Psoas muscle (tissue), 8 donors: ENCODE results near the gene SRRM5. TPM values are rescaled to one million over a fixed set of nuclear protein-coding genes. Genes with fewer than 3 reads are reported as not detected.

Source experiments
- ATAC-seq, 4 donors: fragments of 200-7000 bp; cut with Tn5 transposase; one replicate each; pipeline ENCODE4 v1.9.1; 2020; ENCODE audit warnings: moderate library complexity in 3 of 4, mild to moderate bottlenecking in 2 of 4
- DNase-seq, 2 donors: peaks; one replicate each; pipeline ENCODE4 v3.0.0-alpha.2; 2020
- H3K27ac ChIP-seq: fragments of 200-600 bp; one replicate; pipeline ENCODE4 v1.8.0; 2022
- H3K27me3 ChIP-seq, 3 donors: fragments of 200-600 bp in 1 of 3; one replicate each; pipeline versions ENCODE4 v1.6.1 to v1.8.0; 2013 to 2022; ENCODE audit warnings: low read length in 2 of 3, mild to moderate bottlenecking in 2 of 3, moderate library complexity in 1 of 3; ENCODE audit not compliant: insufficient read depth in 3 of 3
- H3K36me3 ChIP-seq, 2 donors: fragments of 200-600 bp in 1 of 2; one replicate each; pipeline versions ENCODE4 v1.6.1 to v1.8.0; 2013 to 2022; ENCODE audit warnings: low read depth in 1 of 2, mild to moderate bottlenecking in 1 of 2, moderate library complexity in 1 of 2; ENCODE audit not compliant: insufficient read depth in 1 of 2
- H3K4me1 ChIP-seq: fragments of 200-600 bp; one replicate; pipeline ENCODE4 v1.8.0; 2022
- H3K4me3 ChIP-seq: fragments of 200-600 bp; one replicate; pipeline ENCODE4 v1.8.0; 2022; ENCODE audit warnings: mild to moderate bottlenecking
- H3K9me3 ChIP-seq: fragments of 200-600 bp; one replicate; pipeline ENCODE4 v1.8.0; 2022
- WGBS, 3 donors: extraction: QIAGEN DNeasy Blood & Tissue Kit; methylation state at CpG; one replicate each; pipeline versions ENCODE4 v1.1.6 to v1.1.7; 2013; 5-methylcytosine and 5-hydroxymethylcytosine counted together
- intact Hi-C, 2 donors: fragments of 100-400 bp; cut with DNase I; formaldehyde crosslinking; loops; one replicate each; pipeline versions ENCODE4 v1.11.0 to v1.14.2; 2022
- polyA plus RNA-seq, 3 donors: library from polyadenylated mRNA; stranded (reverse); fragments of 200-250 nt; gene quantifications; one replicate each; pipeline ENCODE4 v1.2.3, GENCODE V29; 2013
- total RNA-seq, 4 donors: library from RNA; stranded (reverse); fragmentation: NEBNext Ultra II Directional in 2 of 4; extraction: Animal tissue kit (Norgen Biotek cat#: 25700) in 2 of 4; gene quantifications; one replicate each; pipeline versions ENCODE4 v1.2.1 to v1.2.4, GENCODE V29; 2021 to 2023
- TF ChIP-seq, protein P1 (sequence below): fragments of 200-600 bp; IDR thresholded peaks from one replicate; pipeline ENCODE4 v1.8.0; 2022; ENCODE audit warnings: antibody characterized with exemption
- donor health status: healthy with polysubstance abuse.
- donor health status: DM: no; HTN: no; CAD: no; lungs with moderate emphysema.
- donor health status: Bipolar disorder and iron deficiency.
- donor health status: healthy.
- donor health status: DM: yes; HTN: yes; CAD: no.
- donor health status: DM: no; HTN: no; CAD: no.
- donor health status: DM: no; HTN: no; CAD: no.
- donor health status: DM: yes; HTN: yes; CAD: no.

Gene SRRM5
- total and polyA plus RNA-seq, 7 donors: 0.10 to 1.1 (median 0.27) TPM; not detected in 1

DNA sequence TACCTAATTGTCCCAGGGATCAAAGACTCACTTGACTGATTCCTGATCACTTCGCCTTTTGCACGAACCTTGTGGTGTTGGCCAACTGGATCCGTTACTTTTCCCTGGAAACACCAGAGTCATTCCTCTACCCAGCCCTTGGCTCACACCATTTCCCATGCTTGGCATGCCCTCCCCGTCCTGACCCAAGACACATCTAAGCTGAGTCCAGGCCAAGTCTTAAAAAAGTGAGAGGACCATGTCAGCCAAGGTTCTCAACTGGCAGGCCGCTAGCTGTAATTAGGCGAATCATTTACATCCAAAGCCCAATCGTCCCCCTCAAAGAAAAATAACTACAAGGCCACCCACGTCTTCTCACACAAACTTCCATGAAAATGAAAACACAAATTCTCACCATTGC is 46.6 kb downstream of the SRRM5 start:
- 85 to 90% (median 87%) methylated on average over 8 of the region's 8 CpGs for WGBS, 3 donors
- DNase-seq: no peak

DNA sequence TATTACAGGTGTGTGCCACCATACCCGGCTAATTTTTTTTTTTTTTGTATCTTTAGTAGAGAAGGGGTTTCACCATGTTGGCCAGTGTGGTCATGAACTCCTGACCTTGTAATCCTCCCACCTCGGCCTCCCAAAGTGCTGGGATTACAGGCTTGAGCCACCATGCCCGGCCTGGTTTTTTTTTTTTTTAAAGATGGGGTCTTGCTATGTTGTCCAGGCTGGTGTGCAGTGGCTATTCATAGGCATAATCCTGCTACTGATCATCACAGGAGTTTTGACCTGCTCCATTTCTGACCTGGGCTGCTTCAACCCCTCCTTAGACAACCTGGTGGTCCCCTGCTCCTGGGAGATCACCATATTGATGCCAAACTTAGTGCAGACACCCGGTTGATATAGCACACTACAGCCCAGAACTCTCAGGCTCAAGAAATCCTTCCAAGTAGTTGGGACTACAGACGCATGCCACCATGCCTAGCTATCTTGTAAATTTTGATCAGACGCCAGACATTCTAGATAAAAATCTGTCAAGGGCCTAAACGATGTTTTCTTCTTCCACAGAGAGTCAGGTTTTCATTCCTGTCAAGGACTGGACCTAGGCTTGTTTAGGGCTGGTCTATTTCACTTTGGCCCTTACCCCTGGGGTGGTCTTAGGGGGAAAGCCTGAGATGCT is 48.5 kb downstream of the SRRM5 start:
- Histone ChIP-seq H3K9me3 (peaks cover 6% of the 10 kb centered on the region), H3K27ac (no peak overlapping the region), H3K36me3 (no peaks in the 10 kb centered on the region), H3K4me3 (no peak overlapping the region), H3K27me3 (no peaks in the 10 kb centered on the region), H3K4me1 (no peaks in the 10 kb centered on the region)
- DNase-seq (no peak), ATAC-seq (no peak)
- WGBS, 3 donors: 82 to 94% (median 92%) methylated on average over 7 of the region's 7 CpGs
- intact Hi-C loops: no loop called here
- TF ChIP-seq, protein P1, sequence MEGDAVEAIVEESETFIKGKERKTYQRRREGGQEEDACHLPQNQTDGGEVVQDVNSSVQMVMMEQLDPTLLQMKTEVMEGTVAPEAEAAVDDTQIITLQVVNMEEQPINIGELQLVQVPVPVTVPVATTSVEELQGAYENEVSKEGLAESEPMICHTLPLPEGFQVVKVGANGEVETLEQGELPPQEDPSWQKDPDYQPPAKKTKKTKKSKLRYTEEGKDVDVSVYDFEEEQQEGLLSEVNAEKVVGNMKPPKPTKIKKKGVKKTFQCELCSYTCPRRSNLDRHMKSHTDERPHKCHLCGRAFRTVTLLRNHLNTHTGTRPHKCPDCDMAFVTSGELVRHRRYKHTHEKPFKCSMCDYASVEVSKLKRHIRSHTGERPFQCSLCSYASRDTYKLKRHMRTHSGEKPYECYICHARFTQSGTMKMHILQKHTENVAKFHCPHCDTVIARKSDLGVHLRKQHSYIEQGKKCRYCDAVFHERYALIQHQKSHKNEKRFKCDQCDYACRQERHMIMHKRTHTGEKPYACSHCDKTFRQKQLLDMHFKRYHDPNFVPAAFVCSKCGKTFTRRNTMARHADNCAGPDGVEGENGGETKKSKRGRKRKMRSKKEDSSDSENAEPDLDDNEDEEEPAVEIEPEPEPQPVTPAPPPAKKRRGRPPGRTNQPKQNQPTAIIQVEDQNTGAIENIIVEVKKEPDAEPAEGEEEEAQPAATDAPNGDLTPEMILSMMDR: no peak

More for the DNA sequence above, 46.6 kb downstream of the SRRM5 start:
- no peaks in the 10 kb centered on the region for H3K4me1 ChIP-seq
- intact Hi-C loops: loop anchor here (10.0 kb wide), 1 partner anchor 214 kb away; no protein-coding TSS in a partner anchor
- H3K36me3 ChIP-seq: no peaks in the 10 kb centered on the region
- peaks cover 6% of the 10 kb centered on the region for H3K9me3 ChIP-seq
- ATAC-seq: no peak
- no peak overlapping the region for H3K27ac ChIP-seq
- TF ChIP-seq, protein P1: no peak
- no peak overlapping the region for H3K4me3 ChIP-seq
- H3K27me3 ChIP-seq: no peaks in the 10 kb centered on the region

DNA sequence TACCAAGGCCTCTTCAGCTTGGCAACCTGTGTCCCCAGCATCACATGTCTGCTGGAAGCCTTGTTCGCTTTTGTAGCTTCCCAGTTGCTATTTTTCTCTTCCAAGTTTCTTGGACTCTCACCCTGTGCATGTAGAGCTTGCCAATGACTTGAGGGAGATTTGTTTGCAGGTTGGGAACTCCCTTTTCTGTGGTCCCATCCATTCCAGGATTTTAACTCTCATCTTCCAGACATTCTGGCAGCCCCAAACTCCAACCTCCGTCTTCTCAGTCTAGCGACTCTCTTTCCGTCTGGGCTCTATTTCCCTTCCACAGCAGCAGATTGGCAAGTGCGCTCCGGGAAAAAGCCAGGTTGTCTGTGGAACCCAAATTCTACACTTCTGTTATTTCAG is 49.1 kb downstream of the SRRM5 start:
- no peak for DNase-seq
- H3K27ac ChIP-seq: no peak overlapping the region
- ATAC-seq: no peak
- intact Hi-C loops: no loop called here
- TF ChIP-seq, protein P1: no peak
- no peaks in the 10 kb centered on the region for H3K36me3 ChIP-seq
- H3K9me3 ChIP-seq: peaks cover 6% of the 10 kb centered on the region
- H3K4me1 ChIP-seq: no peaks in the 10 kb centered on the region
- peaks cover 0 to 3% (median 0%) of the 10 kb centered on the region in 3 donors for H3K27me3 ChIP-seq
- no peak overlapping the region for H3K4me3 ChIP-seq
- 86 to 93% (median 88%) methylated on average over 6 of the region's 6 CpGs for WGBS, 3 donors

DNA sequence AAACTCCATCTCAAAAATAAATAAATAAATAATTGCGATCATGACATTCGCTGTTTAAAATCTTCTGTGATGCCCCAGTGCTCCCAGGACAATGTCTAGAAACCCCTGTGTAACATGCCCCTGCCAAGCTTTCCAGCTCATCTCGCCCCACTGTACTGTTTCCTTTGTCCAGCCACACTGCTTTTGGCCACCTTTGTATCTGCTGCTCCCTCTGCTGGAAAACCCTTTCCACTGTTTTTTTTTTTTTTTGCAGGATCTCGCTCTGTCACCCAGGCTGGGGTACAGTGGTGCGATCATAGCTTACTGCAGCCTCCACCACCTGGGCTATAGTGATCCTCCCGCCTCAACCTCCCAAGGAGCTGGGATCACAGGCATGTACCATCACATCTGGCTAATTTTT is 50.6 kb downstream of the SRRM5 start:
- ATAC-seq: no peak
- DNase-seq: no peak
- no peak overlapping the region for H3K27ac ChIP-seq
- H3K4me1 ChIP-seq: no peaks in the 10 kb centered on the region
- peaks cover 6% of the 10 kb centered on the region for H3K9me3 ChIP-seq
- peaks cover 0 to 16% (median 0%) of the 10 kb centered on the region in 3 donors for H3K27me3 ChIP-seq
- no peak overlapping the region for H3K4me3 ChIP-seq
- H3K36me3 ChIP-seq: no peaks in the 10 kb centered on the region
- intact Hi-C loops: no loop called here
- 92 to 93% (median 92%) methylated on average over 6 of the region's 6 CpGs for WGBS, 3 donors
- TF ChIP-seq, protein P1: no peak

DNA sequence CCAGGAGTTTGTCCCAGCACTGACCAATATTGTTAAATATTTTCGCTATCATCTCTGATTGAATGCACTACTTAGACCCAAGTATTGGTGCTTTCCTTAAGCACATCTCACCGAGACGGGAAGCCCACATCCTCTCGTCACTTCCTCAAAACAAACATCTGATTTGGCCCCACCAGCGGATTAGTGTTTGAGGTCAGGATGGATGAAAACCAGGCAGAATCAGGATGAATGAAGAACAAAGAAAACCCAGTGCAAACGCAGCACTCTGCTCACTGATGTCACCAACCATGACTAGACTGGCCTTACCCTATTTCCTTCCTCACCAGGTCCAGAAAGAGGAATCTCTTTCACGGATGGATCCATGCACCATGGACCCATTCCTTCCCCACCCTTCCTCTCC is 52.1 kb downstream of the SRRM5 start:
- no peak for DNase-seq
- Histone ChIP-seq H3K27ac (no peak overlapping the region), H3K9me3 (no peaks in the 10 kb centered on the region), H3K36me3 (no peaks in the 10 kb centered on the region), H3K4me3 (no peak overlapping the region), H3K4me1 (no peaks in the 10 kb centered on the region), H3K27me3 (peaks cover 0 to 27% (median 0%) of the 10 kb centered on the region in 3 donors)
- WGBS, 3 donors: 60 to 65% (median 65%) methylated on average over 7 of the region's 7 CpGs
- no peak for ATAC-seq
- TF ChIP-seq, protein P1: no peak
- intact Hi-C loops: no loop called here
